Cardiac muscle cell (in vitro differentiated cells and primary cell): ENCODE data around the gene MESP1. TPM values are rescaled to one million over a fixed set of nuclear protein-coding genes. Genes with fewer than 3 reads are reported as not detected.
"Not testable (repeated sequence)": the region's sequence is repeated elsewhere in the genome, so short reads cannot be mapped to it uniquely, and the experiment has no call there.

Source experiments
- DNase-seq, 2 donors: peaks; one replicate each; pipeline versions ENCODE4 v3.0.0 to v3.0.0-alpha.2; 2010 to 2017; ENCODE audit warnings: low read depth in 1 of 2, low spot score in 1 of 2
- H3K27ac ChIP-seq: fragments of 200-600 bp; sonication (generic); 2 replicates; pipeline ENCODE4 v1.5.1; 2016
- H3K27me3 ChIP-seq: fragments of 200-600 bp; sonication (generic); 2 replicates; pipeline ENCODE4 v1.6.0; 2016; ENCODE audit warnings: control low read depth
- H3K36me3 ChIP-seq: fragments of 200-600 bp; sonication (generic); 2 replicates; pipeline ENCODE4 v1.5.1; 2016; ENCODE audit warnings: control low read depth
- H3K4me1 ChIP-seq: fragments of 200-600 bp; sonication (generic); 2 replicates; pipeline ENCODE4 v1.8.1; 2017; ENCODE audit warnings: low read depth, mild to moderate bottlenecking, mixed run types
- H3K4me3 ChIP-seq: fragments of 200-600 bp; sonication (generic); 2 replicates; pipeline ENCODE4 v1.5.1; 2016; ENCODE audit warnings: mild to moderate bottlenecking
- H3K9me3 ChIP-seq: fragments of 200-600 bp; sonication (generic); 2 replicates; pipeline ENCODE4 v1.5.1; 2017; ENCODE audit warnings: low read depth, mild to moderate bottlenecking, control low read depth
- polyA plus RNA-seq: library from polyadenylated mRNA; unstranded; fragments of >200 nt; fragmentation: Nextera tagmentation; extraction: Ambion mirVana; gene quantifications from 2 replicates; pipeline ENCODE4 v1.2.1, GENCODE V29; 2016
- total RNA-seq: library from RNA; depleted of rRNA; stranded (reverse); fragments of >200 nt; gene quantifications from 2 replicates; pipeline ENCODE4 v1.2.3, GENCODE V29; 2016
- TF ChIP-seq, protein P1 (sequence below): IDR thresholded peaks from 2 replicates; pipeline ENCODE4 v1.5.1; 2012; ENCODE audit warnings: low read depth, mild to moderate bottlenecking, low read length

The MESP1 gene
- total and polyA plus RNA-seq, 2 experiments from 2014 or later = 5.3 to 9.9 TPM

DNA sequence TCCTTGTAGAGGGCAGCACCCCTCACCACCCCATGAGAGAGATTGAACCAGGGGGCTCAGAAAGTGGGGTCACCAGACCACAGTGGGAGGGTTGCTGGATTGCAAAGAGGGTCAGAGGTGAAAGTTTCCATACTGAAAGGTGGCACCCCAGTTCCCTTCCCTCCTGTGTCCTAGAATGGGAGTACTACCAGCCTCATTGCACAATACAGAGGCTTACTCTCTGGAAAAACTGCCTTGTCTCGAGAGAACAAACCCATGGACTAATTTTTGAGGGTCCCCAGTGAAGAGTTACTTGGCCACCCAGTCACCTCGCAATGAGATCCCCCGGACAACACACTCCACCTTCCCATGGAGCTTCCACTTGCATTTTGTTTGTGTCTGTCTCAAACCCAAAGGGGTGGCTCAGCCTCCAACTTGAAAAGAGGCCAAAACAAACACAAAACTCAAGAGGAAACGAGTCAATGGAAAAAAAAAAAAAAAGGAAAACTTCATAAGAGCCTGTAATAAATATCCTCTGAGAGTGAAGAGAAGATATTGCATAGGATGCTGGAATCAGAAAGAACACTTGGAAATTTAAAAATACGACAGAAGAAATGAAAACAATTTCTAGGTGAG is 43.7 kb upstream of the MESP1 start:
- Histone ChIP-seq H3K27ac (no peak overlapping the region), H3K4me3 (no peak overlapping the region), H3K36me3 (no peaks in the 10 kb centered on the region), H3K9me3 (no peaks in the 10 kb centered on the region), H3K4me1 (no peaks in the 10 kb centered on the region), H3K27me3 (no peaks in the 10 kb centered on the region)
- TF ChIP-seq, protein P1, sequence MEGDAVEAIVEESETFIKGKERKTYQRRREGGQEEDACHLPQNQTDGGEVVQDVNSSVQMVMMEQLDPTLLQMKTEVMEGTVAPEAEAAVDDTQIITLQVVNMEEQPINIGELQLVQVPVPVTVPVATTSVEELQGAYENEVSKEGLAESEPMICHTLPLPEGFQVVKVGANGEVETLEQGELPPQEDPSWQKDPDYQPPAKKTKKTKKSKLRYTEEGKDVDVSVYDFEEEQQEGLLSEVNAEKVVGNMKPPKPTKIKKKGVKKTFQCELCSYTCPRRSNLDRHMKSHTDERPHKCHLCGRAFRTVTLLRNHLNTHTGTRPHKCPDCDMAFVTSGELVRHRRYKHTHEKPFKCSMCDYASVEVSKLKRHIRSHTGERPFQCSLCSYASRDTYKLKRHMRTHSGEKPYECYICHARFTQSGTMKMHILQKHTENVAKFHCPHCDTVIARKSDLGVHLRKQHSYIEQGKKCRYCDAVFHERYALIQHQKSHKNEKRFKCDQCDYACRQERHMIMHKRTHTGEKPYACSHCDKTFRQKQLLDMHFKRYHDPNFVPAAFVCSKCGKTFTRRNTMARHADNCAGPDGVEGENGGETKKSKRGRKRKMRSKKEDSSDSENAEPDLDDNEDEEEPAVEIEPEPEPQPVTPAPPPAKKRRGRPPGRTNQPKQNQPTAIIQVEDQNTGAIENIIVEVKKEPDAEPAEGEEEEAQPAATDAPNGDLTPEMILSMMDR = no peak
- peak in 1 of 2 donors; percentile 89 for DNase-seq

DNA sequence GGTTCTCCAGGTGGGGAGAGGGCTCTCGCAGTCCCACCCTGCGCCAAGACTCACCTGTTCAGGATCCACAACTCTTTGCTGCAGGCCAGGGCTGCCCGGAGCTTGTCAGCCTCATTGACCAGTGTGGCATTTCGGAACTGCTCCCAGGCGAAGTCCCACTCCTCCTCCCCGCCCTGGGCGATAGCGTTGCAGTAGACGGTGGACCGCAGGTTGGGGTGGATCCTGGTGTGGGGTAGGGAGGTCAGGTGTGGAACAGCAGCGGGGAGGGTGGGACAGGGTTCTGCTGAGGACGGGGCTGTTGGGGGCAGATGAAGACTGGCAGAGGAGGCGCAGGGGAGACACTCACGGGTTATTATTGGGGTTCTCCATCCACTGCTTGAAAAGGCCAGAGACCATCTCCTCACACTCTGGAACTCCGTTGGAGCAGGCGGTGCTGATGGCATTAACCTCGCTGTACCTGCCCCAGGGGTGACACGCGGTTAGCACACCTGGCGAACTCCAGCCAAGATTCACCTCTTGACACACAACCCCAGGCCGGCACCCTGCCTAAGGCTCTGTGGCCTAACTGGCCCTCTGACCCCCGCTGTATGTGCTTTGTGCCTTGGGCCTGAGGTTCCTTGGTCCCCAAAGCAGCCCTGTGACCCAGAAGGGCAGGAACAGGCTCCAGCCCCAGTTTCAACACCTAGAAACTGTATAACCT is 41.2 kb upstream of the MESP1 start:
- TF ChIP-seq, protein P1 = no peak
- no peak overlapping the region for H3K4me3 ChIP-seq
- no peak for DNase-seq
- no peaks in the 10 kb centered on the region for H3K36me3 ChIP-seq
- no peaks in the 10 kb centered on the region for H3K9me3 ChIP-seq
- no peaks in the 10 kb centered on the region for H3K27me3 ChIP-seq
- no peak overlapping the region for H3K27ac ChIP-seq
- no peaks in the 10 kb centered on the region for H3K4me1 ChIP-seq

DNA sequence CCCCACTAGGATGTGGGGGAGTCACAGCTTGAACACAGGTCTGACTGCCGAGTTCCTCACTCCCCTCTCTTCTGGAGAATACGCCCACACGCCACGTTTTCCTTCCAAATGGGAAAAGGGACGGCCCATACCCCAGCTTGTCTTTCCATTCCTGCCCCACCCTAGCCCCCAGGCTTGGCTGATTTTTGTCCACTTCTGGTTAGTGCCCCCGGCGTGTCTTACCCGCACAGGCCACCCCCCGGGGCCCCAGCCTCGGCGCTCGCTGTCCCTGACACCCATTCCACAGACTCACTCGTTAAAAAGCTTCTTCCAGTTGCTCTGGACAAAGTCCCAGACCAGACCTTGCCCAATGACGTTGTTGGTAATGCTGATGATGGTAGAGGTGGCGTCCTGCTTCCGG is 39.6 kb upstream of the MESP1 start:
- H3K4me3 ChIP-seq = no peak overlapping the region
- no peak overlapping the region for H3K27ac ChIP-seq
- H3K27me3 ChIP-seq = no peaks in the 10 kb centered on the region
- no peaks in the 10 kb centered on the region for H3K4me1 ChIP-seq
- no peaks in the 10 kb centered on the region for H3K9me3 ChIP-seq
- DNase-seq = no peak
- H3K36me3 ChIP-seq = no peaks in the 10 kb centered on the region
- TF ChIP-seq, protein P1 = no peak

DNA sequence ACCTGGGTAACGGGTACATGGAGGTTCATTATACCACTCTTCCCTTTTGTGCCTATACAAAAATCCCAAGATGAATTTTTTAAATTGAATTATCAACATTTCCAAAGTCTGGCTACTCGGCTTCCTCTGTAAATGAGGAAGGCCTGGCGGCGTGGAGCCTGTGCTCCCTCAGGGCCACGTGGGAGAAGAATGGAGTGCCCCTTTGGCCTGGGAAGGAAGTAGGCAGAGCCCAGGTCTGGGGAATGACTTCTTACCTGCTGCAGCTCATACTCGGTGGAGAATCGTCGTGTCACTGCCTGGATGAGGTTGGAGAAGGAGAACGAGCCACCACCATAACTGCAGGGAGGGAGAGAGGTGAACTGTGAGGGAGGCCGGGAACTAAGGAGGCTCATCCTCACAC is 39.2 kb upstream of the MESP1 start:
- Histone ChIP-seq H3K4me1 (no peaks in the 10 kb centered on the region), H3K27me3 (no peaks in the 10 kb centered on the region), H3K27ac (no peak overlapping the region), H3K4me3 (no peak overlapping the region), H3K9me3 (no peaks in the 10 kb centered on the region), H3K36me3 (no peaks in the 10 kb centered on the region)
- TF ChIP-seq, protein P1 = no peak
- DNase-seq = no peak

DNA sequence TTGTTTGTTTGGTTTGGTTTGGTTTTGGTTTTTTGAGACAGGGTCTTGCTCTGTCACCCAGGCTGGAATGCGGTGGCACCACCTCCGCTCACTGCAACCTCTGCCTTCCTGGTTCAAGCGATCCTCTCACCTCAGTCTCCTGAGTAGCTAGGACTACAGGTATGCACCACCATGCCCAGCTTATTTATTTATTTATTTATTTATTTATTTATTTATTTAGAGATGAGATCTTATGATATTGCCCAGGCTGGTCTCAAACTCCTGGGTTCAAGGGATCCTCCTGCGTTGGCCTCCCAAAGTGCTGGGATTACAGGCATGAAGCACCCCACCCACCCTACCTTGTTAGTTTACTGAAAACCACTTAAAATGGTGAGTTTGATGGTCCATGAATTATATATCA is 37.5 kb upstream of the MESP1 start:
- H3K27ac ChIP-seq, H3K4me1 ChIP-seq, H3K9me3 ChIP-seq, H3K27me3 ChIP-seq, H3K36me3 ChIP-seq, DNase-seq, H3K4me3 ChIP-seq: not testable (repeated sequence)

DNA sequence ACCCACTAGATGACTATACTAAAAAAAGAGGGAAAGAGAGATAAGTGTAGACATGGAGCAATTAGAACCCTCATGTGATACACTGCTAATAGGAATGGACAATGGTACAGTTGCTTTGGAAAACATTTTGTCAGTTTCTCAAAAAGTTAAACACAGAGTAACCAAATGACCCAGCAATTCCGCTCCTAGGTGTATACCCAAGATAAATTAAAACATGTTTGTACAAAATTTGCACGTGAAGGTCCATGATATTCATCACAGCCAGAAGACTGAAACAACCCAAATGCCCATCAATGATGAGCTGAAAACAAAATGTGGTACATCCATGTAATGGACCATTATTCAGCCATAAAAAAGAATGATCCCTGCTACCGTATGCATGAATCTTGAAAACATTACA is 36.9 kb upstream of the MESP1 start:
- DNase-seq = no peak
- H3K36me3 ChIP-seq = no peaks in the 10 kb centered on the region
- H3K27me3 ChIP-seq = no peaks in the 10 kb centered on the region
- no peaks in the 10 kb centered on the region for H3K9me3 ChIP-seq
- TF ChIP-seq, protein P1 = no peak
- H3K4me1 ChIP-seq = peaks cover 6% of the 10 kb centered on the region
- no peak overlapping the region for H3K4me3 ChIP-seq
- H3K27ac ChIP-seq = no peak overlapping the region
